Measurements from ENCODE around the gene TRIM71. TPM values are rescaled to one million over a fixed set of nuclear protein-coding genes. Genes with fewer than 3 reads are reported as not detected.
"Not testable (repeated sequence)": the region's sequence is repeated elsewhere in the genome, so short reads cannot be mapped to it uniquely, and the experiment has no call there.

Gene TRIM71
- total RNA-seq, 1 donor from 2014 or later: not detected

DNA sequence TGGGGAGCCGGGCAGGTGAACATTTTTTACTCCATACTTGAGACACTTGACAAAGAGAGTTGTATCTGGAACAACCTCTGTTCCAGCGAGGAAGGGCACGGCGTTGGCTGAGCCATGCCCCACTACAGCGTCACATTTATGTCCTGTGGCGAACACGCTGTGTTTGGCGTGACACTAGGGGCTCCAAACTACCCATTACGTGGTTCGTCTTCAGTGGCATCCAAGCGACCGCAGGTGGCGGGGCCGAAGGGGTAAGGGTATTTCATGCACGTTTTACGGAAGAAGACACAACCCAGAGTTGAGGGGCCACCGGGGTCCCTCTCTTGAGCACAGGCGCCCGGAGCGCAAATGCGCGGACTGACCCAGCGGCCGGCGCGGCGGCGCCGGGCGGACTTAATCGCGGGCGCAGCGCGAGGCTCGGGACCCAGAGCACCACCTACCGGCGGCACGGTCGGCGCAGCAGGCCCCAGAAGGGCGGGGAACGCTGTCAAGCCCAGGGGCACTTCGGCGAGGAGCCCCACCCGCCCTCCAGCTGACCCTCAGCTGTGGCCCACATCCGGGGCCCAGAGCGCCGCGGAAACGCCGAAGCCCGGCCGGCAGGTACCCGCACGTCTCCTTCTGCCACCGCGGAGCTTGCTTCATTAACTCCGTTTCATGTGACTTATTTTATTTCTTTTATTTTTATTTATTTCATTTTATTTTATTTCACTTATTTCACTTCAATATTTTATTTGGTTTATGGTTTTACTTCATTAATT is 36.4 kb upstream of the TRIM71 start:
- H3K4me3 Mint-ChIP-seq (ENCODE audit: unreplicated experiment): peak overlapping the region; percentile 91
- no peaks in the 10 kb centered on the region for H3K36me3 Mint-ChIP-seq (ENCODE audit: unreplicated experiment)
- TF ChIP-seq, protein P1, sequence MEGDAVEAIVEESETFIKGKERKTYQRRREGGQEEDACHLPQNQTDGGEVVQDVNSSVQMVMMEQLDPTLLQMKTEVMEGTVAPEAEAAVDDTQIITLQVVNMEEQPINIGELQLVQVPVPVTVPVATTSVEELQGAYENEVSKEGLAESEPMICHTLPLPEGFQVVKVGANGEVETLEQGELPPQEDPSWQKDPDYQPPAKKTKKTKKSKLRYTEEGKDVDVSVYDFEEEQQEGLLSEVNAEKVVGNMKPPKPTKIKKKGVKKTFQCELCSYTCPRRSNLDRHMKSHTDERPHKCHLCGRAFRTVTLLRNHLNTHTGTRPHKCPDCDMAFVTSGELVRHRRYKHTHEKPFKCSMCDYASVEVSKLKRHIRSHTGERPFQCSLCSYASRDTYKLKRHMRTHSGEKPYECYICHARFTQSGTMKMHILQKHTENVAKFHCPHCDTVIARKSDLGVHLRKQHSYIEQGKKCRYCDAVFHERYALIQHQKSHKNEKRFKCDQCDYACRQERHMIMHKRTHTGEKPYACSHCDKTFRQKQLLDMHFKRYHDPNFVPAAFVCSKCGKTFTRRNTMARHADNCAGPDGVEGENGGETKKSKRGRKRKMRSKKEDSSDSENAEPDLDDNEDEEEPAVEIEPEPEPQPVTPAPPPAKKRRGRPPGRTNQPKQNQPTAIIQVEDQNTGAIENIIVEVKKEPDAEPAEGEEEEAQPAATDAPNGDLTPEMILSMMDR (IDR thresholded peaks at IDR 0.05): peak; percentile 90
- H3K27me3 Mint-ChIP-seq (ENCODE audit: unreplicated experiment): no peaks in the 10 kb centered on the region
- peak; percentile 93 for DNase-seq (ENCODE audit: extremely low spot score, unreplicated experiment)
- H3K27ac Mint-ChIP-seq (ENCODE audit: unreplicated experiment): peak overlapping the region; percentile 84
- H3K9me3 Mint-ChIP-seq (ENCODE audit: unreplicated experiment): no peaks in the 10 kb centered on the region
- peaks cover 6% of the 10 kb centered on the region for H3K4me1 Mint-ChIP-seq (ENCODE audit: unreplicated experiment)

DNA sequence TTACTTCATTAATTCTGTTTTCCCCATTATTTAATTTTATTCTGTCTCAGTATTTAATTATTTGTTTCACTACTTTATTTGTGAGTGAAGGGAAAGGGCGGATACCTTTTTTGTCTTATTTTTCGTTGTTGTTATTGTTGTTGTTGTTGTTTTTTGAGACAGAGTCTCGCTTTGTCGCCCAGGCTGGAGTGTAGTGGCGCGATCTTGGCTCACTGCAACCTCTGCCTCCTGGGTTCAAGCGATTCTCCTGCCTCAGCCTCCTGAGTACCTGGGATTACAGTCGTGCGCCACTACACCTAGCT is 35.9 kb upstream of the TRIM71 start:
- peak overlapping the region; percentile 53 for H3K4me3 Mint-ChIP-seq (ENCODE audit: unreplicated experiment)
- not testable (repeated sequence) for H3K4me1 Mint-ChIP-seq (ENCODE audit: unreplicated experiment); H3K27me3 Mint-ChIP-seq (ENCODE audit: unreplicated experiment); DNase-seq (ENCODE audit: extremely low spot score, unreplicated experiment); H3K36me3 Mint-ChIP-seq (ENCODE audit: unreplicated experiment); H3K27ac Mint-ChIP-seq (ENCODE audit: unreplicated experiment); H3K9me3 Mint-ChIP-seq (ENCODE audit: unreplicated experiment)

DNA sequence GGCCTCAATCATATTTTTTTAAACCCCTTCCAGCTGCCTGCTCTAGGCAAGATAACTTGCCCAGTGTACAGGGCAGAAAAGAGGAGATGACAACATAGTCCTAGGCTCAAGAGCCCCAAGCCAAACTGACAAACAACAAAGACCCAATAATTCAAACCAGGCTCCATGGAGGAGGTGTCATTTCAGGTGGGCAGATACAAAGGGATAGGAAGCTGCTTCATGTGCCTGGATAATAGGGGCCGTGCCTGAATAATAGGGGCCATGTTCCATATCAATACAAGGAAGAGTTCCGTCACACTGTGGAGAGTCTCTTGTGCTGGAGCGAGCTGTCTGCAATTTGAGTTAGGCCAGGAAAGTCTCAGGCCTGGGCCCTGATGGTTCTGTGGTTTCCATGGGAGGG is 35.4 kb upstream of the TRIM71 start:
- no peaks in the 10 kb centered on the region for H3K27me3 Mint-ChIP-seq (ENCODE audit: unreplicated experiment)
- TF ChIP-seq, protein P1 (IDR thresholded peaks at IDR 0.05): no peak
- H3K27ac Mint-ChIP-seq (ENCODE audit: unreplicated experiment): no peak overlapping the region
- peak overlapping the region; percentile 53 for H3K4me3 Mint-ChIP-seq (ENCODE audit: unreplicated experiment)
- H3K36me3 Mint-ChIP-seq (ENCODE audit: unreplicated experiment): no peaks in the 10 kb centered on the region
- no peak for DNase-seq (ENCODE audit: extremely low spot score, unreplicated experiment)
- no peaks in the 10 kb centered on the region for H3K9me3 Mint-ChIP-seq (ENCODE audit: unreplicated experiment)
- peaks cover 6% of the 10 kb centered on the region for H3K4me1 Mint-ChIP-seq (ENCODE audit: unreplicated experiment)

DNA sequence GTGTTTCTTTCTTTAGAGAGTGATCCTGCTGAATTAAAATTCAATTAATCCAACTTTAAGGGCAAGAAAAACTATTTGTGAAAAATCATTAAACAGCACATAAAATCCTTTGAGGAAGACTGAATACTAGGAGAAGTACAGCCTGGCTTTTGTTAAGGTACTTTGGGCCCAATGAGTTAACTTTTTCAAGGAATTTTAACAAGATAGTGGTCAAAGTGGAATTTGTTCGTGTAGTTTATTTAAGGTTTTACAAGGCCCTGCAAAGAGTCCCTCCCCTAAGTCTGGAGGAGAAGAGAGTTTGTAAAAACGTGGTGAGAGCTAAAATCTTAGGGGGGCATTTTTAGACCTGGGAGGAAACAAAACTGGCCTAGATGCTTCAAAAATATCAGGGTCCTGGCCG is 26.0 kb upstream of the TRIM71 start:
- Mint-ChIP-seq H3K36me3 (ENCODE audit: unreplicated experiment) (no peaks in the 10 kb centered on the region), H3K4me3 (ENCODE audit: unreplicated experiment) (no peak overlapping the region), H3K4me1 (ENCODE audit: unreplicated experiment) (no peaks in the 10 kb centered on the region), H3K27me3 (ENCODE audit: unreplicated experiment) (peaks cover 23% of the 10 kb centered on the region), H3K27ac (ENCODE audit: unreplicated experiment) (no peak overlapping the region), H3K9me3 (ENCODE audit: unreplicated experiment) (no peaks in the 10 kb centered on the region)
- TF ChIP-seq, protein P1 (IDR thresholded peaks at IDR 0.05): no peak
- no peak for DNase-seq (ENCODE audit: extremely low spot score, unreplicated experiment)

DNA sequence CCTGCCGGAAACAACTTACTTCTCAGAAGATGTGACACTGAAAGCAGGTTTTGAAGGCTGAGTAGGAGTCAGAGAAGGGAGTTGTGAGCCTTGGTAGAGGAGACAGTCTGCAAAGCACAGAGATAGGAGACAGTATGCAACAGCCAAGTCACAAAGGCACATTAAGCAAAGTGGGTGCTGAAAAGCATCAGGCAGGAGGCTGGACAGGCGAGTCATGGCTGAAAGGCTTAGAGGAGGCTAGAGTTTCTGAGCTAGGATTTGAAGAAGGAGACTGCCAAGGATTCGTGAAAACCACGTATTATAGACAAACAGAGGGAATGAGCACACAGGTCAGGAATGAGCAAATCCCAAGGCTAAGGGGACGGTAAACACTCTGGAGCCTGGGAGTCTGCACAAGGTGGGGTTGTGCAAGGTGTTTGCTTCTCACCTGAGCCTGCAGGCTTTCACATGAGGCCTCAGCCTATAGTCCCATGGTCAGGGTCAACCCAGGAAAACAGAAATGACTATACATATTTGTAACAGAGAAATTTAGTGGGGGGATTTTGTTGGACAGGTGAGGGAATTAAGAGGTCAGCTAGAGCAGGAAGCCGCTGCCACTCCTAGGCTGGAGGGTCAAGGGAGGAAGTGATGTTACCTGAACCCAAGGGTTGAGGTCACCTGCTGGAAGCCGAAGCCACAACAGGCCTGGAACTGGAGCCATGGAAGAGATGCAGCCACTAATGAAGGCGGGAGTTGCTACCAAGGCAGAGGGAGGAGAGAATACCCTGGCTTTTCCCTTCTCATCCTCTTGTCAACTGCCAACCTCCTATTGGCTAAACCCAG is 23.1 kb upstream of the TRIM71 start:
- H3K27me3 Mint-ChIP-seq (ENCODE audit: unreplicated experiment): peaks cover 23% of the 10 kb centered on the region
- DNase-seq (ENCODE audit: extremely low spot score, unreplicated experiment): no peak
- no peaks in the 10 kb centered on the region for H3K9me3 Mint-ChIP-seq (ENCODE audit: unreplicated experiment)

DNA sequence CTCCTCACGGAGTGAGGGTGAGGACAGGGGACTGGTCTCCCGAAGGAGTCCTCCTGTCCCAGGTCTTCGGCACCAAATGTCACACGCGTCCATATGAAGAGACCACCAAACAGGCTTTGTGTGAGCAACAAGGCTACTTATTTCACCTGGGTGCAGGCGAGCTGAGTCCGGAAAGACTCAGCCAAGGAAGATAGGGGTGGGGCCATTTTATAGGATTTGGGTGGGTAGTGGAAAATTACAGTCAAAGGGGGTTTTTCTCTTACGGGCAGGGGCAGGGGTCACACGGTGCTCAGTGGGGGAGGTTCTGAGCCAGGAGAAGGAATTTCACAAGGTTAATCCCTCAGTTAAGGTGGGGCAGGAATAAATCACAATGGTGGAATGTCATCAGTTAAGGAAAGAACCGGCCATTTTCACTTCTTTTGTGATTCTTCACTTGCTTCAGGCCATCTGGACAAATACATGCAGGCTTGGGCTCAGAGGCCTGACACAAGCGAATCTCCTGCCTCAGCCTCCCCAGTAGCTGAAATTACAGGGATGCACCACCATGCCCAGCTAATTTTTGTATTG is 21.3 kb upstream of the TRIM71 start:
- peaks cover 23% of the 10 kb centered on the region for H3K27me3 Mint-ChIP-seq (ENCODE audit: unreplicated experiment)
- not testable (repeated sequence) for H3K27ac Mint-ChIP-seq (ENCODE audit: unreplicated experiment); H3K4me3 Mint-ChIP-seq (ENCODE audit: unreplicated experiment); H3K36me3 Mint-ChIP-seq (ENCODE audit: unreplicated experiment); DNase-seq (ENCODE audit: extremely low spot score, unreplicated experiment); H3K4me1 Mint-ChIP-seq (ENCODE audit: unreplicated experiment); H3K9me3 Mint-ChIP-seq (ENCODE audit: unreplicated experiment)

More for the DNA sequence above, 23.1 kb upstream of the TRIM71 start:
- Mint-ChIP-seq H3K4me3 (ENCODE audit: unreplicated experiment) (no peak overlapping the region), H3K4me1 (ENCODE audit: unreplicated experiment) (no peaks in the 10 kb centered on the region), H3K27ac (ENCODE audit: unreplicated experiment) (no peak overlapping the region), H3K36me3 (ENCODE audit: unreplicated experiment) (no peaks in the 10 kb centered on the region)
- TF ChIP-seq, protein P1 (IDR thresholded peaks at IDR 0.05): no peak
